GM10847 (cell line): ENCODE measurements around the gene TGM1.

ENCODE experiments used
- POLR2A ChIP-seq: IDR thresholded peaks from 2 replicates; pipeline ENCODE4 v1.6.1; 2011; ENCODE audit not compliant: insufficient read length; ENCODE audit errors: extremely low read depth

Gene TGM1

DNA sequence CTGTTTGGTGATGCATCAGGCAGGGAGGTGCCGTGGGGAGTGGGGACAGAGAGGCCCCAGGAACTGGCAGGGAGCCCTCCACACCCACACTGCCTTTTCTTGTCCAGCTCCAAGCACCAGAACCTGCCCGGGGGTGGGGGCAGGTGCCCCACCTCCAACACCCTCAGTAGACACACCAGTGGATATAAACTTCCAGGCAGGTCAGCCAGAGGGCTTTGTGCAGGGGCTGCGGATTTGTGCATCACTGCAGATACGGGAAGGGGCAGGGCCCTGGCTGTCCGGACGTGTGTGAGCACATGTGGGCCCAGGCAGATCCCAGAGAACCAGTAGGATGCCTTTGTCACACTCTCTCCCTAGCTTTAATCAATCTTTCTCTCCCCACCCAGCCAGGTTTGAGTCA, 1.3 kb upstream of the TGM1 start:
- TF ChIP-seq POLR2A, result no peak

DNA sequence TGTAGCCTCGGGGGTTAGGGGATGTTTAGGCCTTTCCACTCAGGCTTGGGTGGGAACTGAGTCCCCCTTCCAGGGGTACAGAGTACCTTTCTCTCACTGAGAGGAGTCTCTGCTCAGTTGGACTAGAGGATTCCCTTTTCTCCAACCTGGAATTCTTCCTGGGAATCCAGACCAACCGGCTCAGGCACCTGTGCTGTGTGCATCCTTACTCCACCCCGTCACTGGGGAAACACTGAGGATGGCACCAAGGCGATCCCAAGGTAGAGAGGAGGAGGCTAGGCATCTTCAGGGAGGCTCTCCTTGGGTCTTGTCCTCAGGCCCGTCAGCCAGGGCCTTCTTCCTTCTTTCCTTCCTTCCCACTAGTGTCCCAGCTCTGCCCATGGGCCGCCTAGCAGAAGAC, 871 bp upstream of the TGM1 start:
- no peak for TF ChIP-seq POLR2A

DNA sequence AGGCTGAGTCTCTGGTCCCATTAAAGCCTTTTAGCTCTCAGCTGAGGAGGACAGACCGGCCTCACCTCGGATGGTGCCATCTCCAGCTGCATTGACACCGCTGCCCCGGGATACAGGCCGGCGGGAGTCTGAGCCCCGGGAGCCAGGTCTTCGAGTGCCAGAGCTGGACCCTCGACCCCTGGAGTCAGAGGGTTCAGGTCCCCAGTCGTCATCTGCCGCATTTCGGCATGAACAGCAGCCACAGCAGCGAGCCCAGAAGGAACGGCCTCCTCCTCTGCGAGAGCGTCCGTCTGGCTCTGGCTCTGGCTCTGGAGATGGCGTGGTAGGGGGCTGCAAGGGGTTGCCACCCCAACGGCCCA, 1.0 kb downstream of the TGM1 start:
- no peak for TF ChIP-seq POLR2A

DNA sequence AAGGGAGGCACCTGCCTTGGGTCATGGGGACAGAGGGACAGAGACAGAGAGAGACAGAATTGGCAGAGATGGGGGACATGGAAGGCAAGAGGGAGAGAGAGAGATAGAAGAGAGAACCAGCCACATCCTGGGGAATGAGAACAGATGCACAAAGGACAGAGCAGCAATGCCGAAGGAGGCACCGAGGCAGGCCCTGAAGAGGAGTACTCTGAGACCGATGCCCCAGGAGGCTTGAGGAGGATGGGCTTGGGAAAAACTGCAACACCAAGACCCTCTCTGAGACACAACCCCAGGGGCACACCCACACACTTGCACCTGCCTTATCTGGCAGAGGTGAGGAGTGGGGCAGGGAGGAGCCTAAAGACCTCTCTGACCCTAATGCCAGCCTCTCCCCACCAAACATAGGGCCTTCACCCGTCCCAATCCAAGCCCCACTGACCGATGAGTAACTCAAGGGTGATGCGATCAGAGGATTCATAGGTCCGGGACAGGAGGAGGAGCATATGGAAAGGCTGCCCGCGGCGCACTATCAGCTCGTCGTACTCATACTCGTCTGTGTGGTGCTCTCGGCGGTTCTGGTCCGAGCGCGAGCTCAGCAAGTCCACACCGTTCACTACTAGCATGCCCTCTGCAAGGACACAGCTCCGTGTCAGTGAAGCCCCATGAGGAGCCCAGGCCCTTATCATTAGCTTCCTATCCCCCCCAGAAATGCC, 1.6 kb downstream of the TGM1 start:
- TF ChIP-seq POLR2A, result no peak

DNA sequence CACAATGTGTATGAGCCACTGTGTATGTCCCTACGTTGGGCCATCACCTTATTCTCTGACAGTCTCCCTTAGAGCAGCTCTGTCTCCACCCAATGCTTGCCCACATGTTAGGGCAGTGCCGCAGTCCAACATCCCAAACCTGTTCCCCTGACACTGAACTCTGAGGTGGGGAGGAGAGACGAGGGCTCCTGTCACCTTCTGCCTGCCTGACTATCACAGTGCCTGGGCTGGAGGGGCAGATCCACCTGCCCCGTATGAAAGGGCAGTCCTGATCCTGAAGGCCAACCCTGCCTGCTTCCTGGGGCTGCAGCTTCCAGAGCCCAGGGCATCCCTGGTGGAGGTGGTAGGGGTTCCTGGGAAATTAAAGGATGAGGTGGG, 2.2 kb downstream of the TGM1 start:
- no peak for TF ChIP-seq POLR2A

DNA sequence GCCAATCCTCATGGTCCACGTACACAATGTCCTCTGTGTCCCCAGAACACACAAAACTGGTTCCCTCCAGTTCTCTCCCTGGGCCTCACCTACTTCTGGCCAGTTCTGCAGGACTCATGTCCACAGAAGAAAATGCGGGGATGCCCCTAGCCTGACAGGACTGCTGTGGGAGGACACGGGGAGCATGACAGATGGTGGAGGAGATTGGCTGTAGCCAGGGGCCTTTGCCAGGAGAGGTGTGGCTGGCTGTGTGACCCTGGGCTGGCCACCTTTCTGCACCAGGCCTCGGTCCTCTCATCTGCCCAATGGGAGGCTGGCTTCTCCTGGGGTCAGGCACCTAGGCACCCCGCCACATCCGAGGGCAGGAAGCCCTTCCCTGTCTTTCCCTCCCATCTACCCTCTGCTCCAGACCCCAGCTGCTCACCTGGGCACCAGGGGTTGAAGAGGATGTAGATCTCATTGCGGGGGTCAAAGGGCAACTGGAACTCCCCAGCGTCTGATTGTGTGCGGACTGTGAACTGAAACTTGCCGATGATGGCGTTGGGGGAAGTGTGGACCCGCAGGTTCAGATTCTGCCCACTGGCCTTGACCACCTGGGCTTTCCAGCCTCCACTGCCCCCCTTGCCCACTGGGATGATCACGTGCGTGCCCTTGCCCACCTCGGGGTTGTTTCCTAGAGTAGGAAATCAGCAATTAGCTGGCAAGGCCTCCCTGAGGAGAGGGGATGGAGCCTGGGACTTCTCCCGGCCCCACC, 2.8 kb downstream of the TGM1 start:
- no peak for TF ChIP-seq POLR2A

DNA sequence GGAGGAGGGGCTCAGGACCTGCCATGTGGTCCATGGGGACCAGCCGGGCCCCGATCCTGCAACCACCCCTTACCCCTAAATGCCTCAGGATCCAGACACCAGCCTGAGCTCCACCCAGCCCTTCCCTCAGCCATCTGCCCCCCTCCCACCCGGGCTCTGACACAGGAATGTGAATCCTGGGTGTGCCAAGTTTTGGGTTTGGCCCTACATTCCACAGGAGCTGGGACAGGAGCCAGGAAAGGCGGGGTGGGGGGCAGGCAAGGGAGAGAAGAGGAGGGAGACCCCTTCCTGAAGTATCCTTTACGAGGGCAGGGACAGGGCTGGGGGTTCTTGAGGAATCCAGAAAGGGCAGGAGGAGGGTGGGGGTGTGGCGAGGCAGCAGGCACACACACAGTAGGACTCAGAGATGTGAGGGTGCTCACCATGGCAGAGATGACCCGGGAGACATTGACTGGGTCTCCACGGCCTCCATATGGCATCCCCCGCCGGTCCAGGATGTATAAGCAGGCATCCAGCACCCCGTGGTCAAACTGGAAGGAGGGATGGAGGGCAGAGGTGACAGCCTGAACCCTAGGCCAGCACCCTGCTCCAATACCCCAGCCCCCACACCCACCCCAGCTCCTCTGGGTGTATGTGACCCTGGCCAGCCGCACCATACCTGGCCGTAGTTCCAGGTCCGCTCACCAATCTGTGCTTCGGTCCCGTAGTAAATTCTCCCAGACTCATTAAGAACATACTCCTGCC, 3.5 kb downstream of the TGM1 start:
- no peak for TF ChIP-seq POLR2A

DNA sequence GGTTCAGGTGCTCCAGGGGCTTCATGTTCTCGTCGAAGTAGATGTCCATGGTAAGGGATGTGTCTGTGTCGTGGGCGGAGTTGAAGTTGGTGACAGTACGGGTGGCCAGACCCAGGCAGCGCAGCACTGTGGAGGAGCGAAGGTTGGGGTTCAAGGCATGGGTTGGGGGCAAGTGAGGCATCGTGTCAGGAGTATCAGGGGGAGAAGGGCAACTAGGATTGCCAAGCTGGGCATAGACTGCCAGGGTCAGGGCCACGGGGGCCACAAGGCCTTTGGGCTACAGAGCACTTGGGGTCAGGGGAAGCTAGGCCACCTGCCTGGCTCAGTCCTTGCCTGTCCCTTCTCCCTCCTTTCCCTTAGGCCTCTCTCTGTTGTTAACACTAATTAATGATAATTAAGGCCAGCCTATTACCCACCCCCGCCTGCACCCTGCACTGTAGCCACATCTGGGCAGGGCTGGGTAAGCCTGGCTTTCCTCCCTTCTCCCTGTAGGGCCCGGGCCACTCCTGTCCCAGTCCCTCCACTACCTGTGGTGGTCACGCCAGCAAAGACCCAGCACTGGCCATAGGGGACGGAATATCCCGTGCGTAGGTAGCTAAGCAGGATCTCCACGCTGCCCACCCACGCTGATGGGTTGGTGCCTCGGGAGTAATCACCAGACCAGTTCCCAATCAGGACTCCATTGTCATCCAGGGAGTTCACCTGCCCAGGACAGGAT, 4.3 kb downstream of the TGM1 start:
- TF ChIP-seq POLR2A, result no peak

DNA sequence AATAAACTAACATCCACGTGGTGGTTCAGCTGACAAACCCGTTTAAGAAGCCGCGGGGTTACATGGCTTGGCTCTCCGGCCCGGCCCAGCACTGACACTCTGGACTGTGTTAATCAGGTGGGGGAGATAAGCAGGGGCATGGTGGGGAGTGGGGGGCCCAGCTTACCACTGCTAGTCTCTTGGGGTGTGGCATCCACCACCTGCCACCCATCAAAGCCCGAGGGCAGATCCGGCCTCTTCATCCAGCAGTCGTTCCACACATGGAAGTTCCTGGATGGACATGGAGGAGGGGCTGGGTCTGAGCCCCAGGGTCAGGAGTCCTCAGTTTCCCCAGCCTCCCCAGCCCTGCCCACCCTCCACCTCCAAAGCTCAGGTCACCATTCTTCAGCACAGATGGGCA, 4.9 kb downstream of the TGM1 start:
- no peak for TF ChIP-seq POLR2A

DNA sequence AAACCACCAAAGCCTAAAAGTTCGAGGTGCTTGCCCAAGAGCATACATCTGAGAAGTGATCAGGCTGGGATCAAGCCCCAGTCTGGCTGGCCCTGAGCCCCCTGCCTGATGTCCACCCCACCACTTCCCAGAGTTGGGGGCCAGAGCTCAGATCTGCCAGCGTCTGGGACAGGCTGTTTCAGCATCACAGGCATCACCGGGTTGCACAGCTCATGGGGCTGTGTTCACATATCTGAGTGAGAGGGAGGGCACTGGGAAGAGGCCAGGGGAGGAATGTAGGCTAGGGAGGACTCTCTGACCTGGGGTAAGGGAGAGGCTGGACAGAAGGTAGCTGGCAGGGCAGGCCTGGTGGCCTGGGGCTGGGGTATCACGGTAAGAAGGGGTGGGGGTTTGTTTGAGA, 6.0 kb downstream of the TGM1 start:
- TF ChIP-seq POLR2A, result no peak

DNA sequence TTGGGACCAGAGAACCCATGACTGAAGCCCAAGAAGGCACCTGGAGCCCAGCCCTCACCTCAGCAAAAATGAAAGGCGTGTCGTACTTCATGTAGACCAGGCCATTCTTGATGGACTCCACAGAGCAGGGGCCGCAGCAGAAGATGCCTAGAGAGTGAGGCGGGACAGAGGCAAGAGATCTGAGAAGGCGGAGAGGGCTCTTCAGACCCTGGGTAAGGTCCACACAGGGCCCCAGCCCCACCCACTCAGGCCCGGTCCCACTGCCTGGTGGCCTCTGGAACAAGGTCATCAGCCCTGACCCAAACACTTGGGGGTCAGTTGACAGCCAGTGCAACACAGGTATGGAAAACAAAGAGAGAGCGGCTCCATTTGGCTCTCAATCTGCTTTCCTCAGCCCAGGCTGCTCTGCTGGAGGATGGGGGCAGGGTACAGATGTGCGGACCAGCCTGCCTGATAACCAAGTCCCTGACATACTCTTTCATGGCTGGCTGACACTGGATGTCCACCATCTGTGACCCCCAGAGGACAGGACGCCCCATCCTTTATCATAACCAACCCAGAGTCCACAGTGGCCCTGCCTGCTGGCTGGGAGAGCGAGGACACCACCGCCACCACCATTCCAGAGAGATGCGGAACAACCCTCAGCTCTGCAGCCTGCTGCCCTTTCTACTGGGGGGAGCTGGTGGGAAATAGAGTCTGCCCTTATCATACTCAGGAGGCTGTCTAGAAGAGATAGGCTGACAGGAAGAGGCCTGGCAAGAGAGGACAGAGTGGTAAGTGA, 6.9 kb downstream of the TGM1 start:
- no peak for TF ChIP-seq POLR2A

DNA sequence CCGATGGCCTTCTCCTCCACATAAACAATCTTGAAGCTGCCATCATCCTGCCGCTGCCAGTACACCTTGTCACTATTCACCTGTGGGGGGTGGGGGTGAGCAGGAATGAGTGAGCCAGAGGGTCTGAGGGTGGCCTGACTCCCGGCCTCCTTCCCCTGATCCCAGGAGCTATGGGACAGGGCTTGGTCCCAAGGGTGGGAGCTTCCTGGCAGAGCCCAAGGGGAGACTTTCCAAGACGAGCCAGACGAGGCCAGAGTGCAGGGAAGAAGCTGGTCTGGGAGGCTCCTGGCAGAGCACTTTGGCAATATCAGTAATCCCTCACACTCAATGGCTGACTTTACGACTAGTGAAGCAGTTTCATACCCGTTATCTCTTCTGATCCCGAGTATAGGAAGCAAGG, 7.5 kb downstream of the TGM1 start:
- no peak for TF ChIP-seq POLR2A

DNA sequence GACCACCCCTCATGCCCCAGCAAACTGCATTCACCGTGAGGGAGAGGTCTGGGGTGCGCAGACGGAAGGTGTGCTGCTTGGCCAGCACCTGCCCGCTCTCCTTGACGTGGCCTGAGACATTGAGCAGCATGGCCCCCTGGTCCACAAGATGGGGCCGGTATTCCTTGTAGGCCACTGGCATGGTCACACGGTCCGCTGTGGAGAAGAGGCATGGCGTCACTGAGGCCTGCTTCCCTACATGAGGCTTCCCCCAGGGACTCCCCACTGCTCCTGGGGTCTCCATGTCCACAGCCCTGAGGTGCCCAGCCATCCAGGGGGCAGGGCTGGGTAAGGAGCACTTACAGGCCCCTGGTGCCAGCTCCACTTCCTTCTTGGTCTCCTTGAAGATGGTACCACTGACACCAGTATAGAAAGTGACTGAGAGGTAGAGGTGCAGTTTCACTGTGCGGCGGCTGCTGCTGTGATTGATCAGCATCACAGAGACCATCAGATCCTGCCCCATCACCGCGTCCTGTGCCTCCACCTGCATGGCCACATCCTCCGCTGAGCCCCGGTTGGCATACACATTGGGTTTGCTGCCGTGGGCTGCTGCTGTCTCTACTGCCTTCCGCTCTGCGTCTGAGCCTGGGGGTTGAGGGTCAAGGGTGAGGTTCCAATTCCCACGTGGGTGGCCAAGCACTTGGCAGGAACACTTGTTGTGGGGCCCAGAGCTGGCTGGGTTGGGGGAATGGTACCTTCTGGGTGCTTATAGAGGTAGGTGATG, 8.2 kb downstream of the TGM1 start:
- no peak for TF ChIP-seq POLR2A

DNA sequence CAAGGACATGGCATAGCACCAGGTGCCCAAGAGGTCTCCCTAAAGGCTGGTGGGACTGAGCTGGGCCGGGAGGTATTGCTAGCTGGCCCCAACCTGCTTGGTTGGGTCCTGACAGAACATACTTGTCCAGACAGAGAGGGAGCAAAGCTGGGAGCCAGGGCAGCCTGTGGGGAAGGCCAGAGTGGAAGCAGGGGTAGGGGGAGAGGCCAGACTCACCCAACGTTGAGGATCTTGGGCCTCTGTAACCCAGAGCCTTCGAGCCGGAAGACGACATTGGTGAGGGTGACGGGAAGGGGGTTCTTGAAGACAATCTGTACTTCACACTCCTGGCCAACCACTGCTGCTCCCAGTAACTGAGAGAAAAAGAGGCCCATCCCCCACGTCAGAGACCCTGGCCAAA, 9.0 kb downstream of the TGM1 start:
- TF ChIP-seq POLR2A, result no peak

DNA sequence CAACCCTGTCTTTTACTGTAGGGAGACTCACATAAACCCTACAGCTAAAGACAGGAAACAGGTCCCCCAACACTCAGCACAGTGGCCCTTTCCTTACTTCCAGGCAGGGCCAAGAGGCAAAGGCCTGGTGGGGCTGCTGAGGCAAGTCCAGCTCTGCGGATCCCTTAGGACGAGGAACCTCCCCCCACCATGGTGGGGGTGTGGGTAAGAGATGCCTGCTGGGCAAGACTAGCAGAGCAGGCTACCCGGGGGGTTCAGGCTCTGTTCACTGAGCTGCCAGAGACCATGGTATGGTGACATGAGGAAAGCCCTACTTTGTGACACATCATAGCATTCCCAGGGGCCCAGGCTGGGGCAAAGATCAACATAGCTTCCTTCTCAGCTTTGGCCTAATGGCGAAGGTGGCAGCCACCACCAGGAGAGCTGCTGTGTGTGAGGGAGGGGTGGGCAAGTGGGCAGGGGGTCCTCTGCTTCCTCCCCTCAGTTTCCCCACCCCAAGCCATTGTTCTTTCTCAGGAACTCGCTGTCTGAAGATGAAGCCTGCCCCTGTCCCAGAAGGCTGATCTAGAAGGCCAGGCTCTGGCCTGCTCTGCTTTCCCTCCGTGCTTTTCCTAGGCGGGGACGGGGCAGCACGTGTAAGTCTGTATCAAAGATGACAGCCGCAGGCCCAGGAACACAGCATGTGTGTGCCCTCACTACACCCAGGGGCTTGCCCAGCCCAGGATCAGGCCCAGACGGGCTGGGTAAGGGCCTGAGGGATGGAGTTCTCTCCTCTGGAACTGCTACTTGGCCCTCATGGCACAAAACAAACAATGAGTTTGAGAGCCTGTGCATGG, 10.5 kb downstream of the TGM1 start:
- no peak for TF ChIP-seq POLR2A
